A549 (cell line): ENCODE measurements around the gene TMEM191B.
"Not testable (repeated sequence)": the region's sequence is repeated elsewhere in the genome, so short reads cannot be mapped to it uniquely, and the experiment has no call there.

Experiments used
- SMC3 ChIP-seq: fragments of >200 bp; sonication (Bioruptor Twin); formaldehyde crosslinking; IDR thresholded peaks from 3 replicates; pipeline ENCODE4 v1.6.1; 2018; ENCODE audit warnings: inconsistent platforms
- TF ChIP-seq, protein P1 (sequence below): fragments of >200 bp; sonication (Bioruptor Twin); formaldehyde crosslinking; IDR thresholded peaks from 3 replicates; pipeline ENCODE4 v1.5.1; 2016

DNA sequence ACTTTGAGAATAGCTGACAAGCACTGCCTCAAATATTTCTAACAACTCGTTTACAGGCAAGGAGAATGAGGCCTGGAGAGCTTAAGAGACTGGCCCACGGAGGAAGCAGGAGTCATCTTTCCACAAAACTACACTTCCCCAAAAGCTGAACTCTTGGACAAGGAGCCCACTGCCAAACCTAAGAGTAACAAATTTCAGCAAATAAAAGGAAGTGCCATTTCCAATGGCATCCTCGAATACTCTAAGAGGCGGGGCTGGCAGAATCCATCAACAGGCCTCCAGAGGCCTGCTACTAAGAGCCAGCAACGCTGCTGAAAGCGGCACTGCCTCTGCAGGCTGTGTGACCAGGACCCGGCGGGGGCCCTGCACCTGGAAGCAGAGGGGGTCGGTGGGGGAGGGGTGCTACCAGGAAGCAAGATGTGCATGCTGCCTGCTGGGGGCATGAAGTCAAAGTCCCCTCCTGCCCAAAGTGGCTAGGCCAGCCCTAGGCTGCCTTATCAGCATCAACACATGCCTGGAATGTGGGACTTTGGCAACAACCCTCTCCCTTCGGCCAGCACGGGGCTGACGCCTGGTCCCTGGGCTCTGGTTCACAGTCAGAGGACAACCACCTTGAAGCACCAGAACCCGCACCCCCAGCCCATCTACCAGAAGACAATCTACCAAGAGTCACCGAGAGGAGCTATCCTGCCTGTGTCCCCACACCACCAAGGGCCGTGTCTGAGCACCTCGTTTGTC lies 43.1 kb downstream of the TMEM191B start:
- TF ChIP-seq SMC3, result not testable (repeated sequence)
- TF ChIP-seq, protein P1, sequence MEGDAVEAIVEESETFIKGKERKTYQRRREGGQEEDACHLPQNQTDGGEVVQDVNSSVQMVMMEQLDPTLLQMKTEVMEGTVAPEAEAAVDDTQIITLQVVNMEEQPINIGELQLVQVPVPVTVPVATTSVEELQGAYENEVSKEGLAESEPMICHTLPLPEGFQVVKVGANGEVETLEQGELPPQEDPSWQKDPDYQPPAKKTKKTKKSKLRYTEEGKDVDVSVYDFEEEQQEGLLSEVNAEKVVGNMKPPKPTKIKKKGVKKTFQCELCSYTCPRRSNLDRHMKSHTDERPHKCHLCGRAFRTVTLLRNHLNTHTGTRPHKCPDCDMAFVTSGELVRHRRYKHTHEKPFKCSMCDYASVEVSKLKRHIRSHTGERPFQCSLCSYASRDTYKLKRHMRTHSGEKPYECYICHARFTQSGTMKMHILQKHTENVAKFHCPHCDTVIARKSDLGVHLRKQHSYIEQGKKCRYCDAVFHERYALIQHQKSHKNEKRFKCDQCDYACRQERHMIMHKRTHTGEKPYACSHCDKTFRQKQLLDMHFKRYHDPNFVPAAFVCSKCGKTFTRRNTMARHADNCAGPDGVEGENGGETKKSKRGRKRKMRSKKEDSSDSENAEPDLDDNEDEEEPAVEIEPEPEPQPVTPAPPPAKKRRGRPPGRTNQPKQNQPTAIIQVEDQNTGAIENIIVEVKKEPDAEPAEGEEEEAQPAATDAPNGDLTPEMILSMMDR, result not testable (repeated sequence)
